ENCODE data around the gene TRIOBP.

TRIOBP gene

DNA sequence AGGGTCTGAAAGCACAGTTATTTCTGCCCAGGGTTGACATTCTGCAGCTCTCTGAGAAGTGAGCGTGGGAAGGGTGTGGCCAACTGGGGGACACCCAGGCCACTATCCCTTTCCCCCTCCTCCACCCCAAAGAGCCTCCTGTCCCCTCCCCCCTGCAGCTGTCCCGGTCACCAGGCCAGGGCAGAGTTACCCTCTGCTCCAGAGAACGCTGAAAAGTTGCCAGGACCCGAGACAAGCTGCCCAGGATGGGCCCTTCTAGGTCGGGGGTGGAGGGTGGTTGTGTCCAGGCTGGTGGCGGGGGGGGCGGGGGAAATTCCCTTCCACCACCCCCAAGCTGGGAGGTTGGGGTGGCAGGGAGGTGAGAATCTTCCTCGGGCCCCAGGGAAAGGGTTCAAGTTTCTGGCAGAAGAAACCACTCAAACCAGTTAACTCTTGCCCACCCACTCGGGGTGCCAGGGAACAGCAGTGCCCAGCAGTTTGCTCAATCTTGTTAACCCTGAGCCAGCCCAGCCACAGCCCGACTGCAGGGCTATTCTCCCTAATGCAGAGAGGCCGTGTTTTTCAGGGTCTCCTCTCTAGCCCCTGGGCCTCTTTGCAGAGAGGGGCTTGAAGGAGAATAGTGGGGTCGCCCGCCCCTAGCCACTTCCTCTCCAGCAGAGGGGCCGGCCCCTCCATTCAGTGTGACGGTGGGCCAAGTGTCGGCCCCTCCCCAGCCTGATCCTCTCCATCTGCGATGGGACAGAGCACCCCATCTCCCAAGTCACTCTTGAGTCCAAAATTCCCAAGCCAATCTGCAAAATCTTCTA is 20.7 kb upstream of the TRIOBP start:
- Histone ChIP-seq H4K20me1 (ENCODE audit: insufficient read depth, low read length) (no peaks in the 10 kb centered on the region), H3K4me3 (ENCODE audit: low read length) (peak overlapping the region; percentile 78), H3K9me3 (ENCODE audit: insufficient read depth, low read length) (no peaks in the 10 kb centered on the region), H3K9ac (ENCODE audit: low read length) (peak overlapping the region; percentile 80), H3K27me3 (ENCODE audit: low read depth, low read length) (no peaks in the 10 kb centered on the region), H3K27ac (ENCODE audit: low read length) (peak overlapping the region; percentile 78), H3K4me1 (ENCODE audit: low read length) (peaks cover 35% of the 10 kb centered on the region), H2AFZ (ENCODE audit: low read depth, low read length) (no peak overlapping the region), H3K4me2 (ENCODE audit: low read length) (peak overlapping the region; percentile 78), H3K36me3 (replicated peaks; ENCODE audit: low read depth, low read length) (no peaks in the 10 kb centered on the region), H3K79me2 (ENCODE audit: low read length) (peaks cover 12% of the 10 kb centered on the region; the same call in 1 of the 2 replicates)
- no peak for TF ChIP-seq EZH2phosphoT487 (IDR thresholded peaks at IDR 0.05; ENCODE audit: low read depth)
- TF ChIP-seq, protein P1, sequence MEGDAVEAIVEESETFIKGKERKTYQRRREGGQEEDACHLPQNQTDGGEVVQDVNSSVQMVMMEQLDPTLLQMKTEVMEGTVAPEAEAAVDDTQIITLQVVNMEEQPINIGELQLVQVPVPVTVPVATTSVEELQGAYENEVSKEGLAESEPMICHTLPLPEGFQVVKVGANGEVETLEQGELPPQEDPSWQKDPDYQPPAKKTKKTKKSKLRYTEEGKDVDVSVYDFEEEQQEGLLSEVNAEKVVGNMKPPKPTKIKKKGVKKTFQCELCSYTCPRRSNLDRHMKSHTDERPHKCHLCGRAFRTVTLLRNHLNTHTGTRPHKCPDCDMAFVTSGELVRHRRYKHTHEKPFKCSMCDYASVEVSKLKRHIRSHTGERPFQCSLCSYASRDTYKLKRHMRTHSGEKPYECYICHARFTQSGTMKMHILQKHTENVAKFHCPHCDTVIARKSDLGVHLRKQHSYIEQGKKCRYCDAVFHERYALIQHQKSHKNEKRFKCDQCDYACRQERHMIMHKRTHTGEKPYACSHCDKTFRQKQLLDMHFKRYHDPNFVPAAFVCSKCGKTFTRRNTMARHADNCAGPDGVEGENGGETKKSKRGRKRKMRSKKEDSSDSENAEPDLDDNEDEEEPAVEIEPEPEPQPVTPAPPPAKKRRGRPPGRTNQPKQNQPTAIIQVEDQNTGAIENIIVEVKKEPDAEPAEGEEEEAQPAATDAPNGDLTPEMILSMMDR (IDR thresholded peaks at IDR 0.05; ENCODE audit: low read depth, low read length): no peak

DNA sequence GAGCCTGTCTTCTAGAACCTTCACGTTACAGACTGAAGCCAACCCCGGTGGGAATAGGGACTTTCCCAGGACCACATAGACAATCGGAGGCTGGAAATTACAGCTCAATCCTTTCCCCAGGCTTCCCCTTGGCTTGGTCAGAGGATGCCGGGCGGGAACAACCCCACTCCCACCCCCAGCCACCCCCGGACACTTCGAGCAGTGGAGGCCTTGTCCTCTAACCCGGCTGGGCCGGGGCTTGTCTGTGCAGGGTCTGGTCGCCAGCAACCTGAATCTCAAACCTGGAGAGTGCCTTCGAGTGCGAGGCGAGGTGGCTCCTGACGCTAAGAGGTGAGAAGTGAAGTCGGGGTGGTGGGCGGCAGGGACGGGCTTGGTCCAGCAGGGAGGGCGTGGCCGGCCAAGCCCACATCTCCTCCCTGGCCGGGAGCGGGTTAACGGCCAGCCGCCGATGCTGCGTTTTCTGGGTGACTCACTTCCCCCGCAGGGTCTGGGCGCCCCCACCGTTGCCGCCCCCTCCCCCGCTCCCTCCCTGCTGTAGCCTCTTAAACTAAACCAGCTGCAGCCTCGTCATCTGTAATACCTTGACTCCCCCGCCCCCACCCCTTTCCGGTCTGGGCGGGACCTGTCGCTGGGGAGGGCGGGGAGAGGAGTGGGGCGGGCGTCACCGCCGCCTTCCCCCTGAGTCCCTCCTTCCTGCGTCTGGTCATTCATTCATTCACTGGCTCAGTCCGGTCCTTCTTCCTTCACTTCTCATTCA is 19.9 kb upstream of the TRIOBP start:
- peaks cover 12% of the 10 kb centered on the region; the same call in 1 of the 2 replicates for H3K79me2 ChIP-seq (ENCODE audit: low read length)
- peak overlapping the region; percentile 80 for H3K9ac ChIP-seq (ENCODE audit: low read length)
- H2AFZ ChIP-seq (ENCODE audit: low read depth, low read length): peak overlapping the region; percentile 93
- no peaks in the 10 kb centered on the region for H3K27me3 ChIP-seq (ENCODE audit: low read depth, low read length)
- peak overlapping the region; percentile 78 for H3K27ac ChIP-seq (ENCODE audit: low read length)
- H3K4me2 ChIP-seq (ENCODE audit: low read length): peak overlapping the region; percentile 78
- H3K9me3 ChIP-seq (ENCODE audit: insufficient read depth, low read length): no peaks in the 10 kb centered on the region
- H4K20me1 ChIP-seq (ENCODE audit: insufficient read depth, low read length): no peaks in the 10 kb centered on the region
- H3K4me3 ChIP-seq (ENCODE audit: low read length): peak overlapping the region; percentile 78
- no peak for TF ChIP-seq EZH2phosphoT487 (IDR thresholded peaks at IDR 0.05; ENCODE audit: low read depth)
- TF ChIP-seq, protein P1 (IDR thresholded peaks at IDR 0.05; ENCODE audit: low read depth, low read length): no peak
- peaks cover 43% of the 10 kb centered on the region for H3K4me1 ChIP-seq (ENCODE audit: low read length)
- H3K36me3 ChIP-seq (replicated peaks; ENCODE audit: low read depth, low read length): no peaks in the 10 kb centered on the region

DNA sequence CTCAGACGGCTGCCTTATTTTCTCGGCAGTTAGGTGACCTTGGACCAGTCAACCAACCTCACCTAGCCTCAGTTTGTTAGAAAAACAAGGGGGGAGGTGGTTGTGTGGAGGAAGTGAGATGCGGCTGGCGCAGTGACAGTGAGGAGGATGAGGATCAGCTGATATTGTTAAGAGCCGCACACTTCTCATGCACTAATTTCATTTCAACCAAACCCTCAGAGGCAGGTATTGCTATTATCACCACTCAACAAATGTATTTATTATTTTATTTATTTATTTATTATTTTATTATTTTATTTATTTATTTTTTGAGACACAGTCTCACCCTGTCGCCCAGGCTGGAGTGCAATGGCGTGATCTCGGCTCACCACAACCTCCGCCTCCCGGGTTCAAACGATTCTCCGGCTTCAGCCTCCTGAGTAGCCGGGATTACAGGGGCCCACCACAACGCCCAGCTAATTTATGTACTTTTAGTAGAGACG is 19.3 kb upstream of the TRIOBP start:
- H4K20me1 ChIP-seq (ENCODE audit: insufficient read depth, low read length): no peaks in the 10 kb centered on the region
- TF ChIP-seq, protein P1 (IDR thresholded peaks at IDR 0.05; ENCODE audit: low read depth, low read length): no peak
- TF ChIP-seq EZH2phosphoT487 (IDR thresholded peaks at IDR 0.05; ENCODE audit: low read depth): no peak
- H3K36me3 ChIP-seq (replicated peaks; ENCODE audit: low read depth, low read length): no peaks in the 10 kb centered on the region
- H3K27ac ChIP-seq (ENCODE audit: low read length): peak overlapping the region; percentile 78
- H3K79me2 ChIP-seq (ENCODE audit: low read length): peaks cover 12% of the 10 kb centered on the region; the same call in 1 of the 2 replicates
- peaks cover 38% of the 10 kb centered on the region for H3K4me1 ChIP-seq (ENCODE audit: low read length)
- no peaks in the 10 kb centered on the region for H3K9me3 ChIP-seq (ENCODE audit: insufficient read depth, low read length)
- H3K4me3 ChIP-seq (ENCODE audit: low read length): peak overlapping the region; percentile 78
- peak overlapping the region; percentile 93 for H2AFZ ChIP-seq (ENCODE audit: low read depth, low read length)
- H3K27me3 ChIP-seq (ENCODE audit: low read depth, low read length): no peaks in the 10 kb centered on the region
- H3K9ac ChIP-seq (ENCODE audit: low read length): peak overlapping the region; percentile 80
- H3K4me2 ChIP-seq (ENCODE audit: low read length): peak overlapping the region; percentile 78

DNA sequence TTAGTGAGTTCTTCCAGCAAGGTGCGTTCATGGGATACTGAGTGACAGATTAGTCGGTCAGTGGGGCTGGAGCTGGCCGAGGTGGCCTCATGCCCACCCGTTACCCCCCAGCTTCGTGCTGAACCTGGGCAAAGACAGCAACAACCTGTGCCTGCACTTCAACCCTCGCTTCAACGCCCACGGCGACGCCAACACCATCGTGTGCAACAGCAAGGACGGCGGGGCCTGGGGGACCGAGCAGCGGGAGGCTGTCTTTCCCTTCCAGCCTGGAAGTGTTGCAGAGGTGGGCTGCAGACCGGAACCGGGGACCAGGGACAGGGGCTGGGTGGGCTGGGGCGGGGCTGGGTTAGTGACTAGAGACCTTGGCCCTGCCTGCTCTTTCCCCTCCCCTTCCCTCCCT is 18.5 kb upstream of the TRIOBP start:
- no peak overlapping the region for H3K4me3 ChIP-seq (ENCODE audit: low read length)

More for the DNA sequence above, 18.5 kb upstream of the TRIOBP start:
- H3K36me3 ChIP-seq (replicated peaks; ENCODE audit: low read depth, low read length): no peaks in the 10 kb centered on the region
- 0 out of 2 replicates have a peak overlapping the region, but pooled peaks have one; percentile 78 for H3K4me2 ChIP-seq (ENCODE audit: low read length)
- H3K9me3 ChIP-seq (ENCODE audit: insufficient read depth, low read length): no peaks in the 10 kb centered on the region
- no peak overlapping the region for H2AFZ ChIP-seq (ENCODE audit: low read depth, low read length)
- TF ChIP-seq, protein P1 (IDR thresholded peaks at IDR 0.05; ENCODE audit: low read depth, low read length): no peak
- TF ChIP-seq EZH2phosphoT487 (IDR thresholded peaks at IDR 0.05; ENCODE audit: low read depth): no peak
- H4K20me1 ChIP-seq (ENCODE audit: insufficient read depth, low read length): no peaks in the 10 kb centered on the region
- peaks cover 33% of the 10 kb centered on the region for H3K4me1 ChIP-seq (ENCODE audit: low read length)
- no peak overlapping the region for H3K9ac ChIP-seq (ENCODE audit: low read length)
- no peaks in the 10 kb centered on the region for H3K27me3 ChIP-seq (ENCODE audit: low read depth, low read length)
- H3K79me2 ChIP-seq (ENCODE audit: low read length): peaks cover 12% of the 10 kb centered on the region; the same call in 1 of the 2 replicates
- H3K27ac ChIP-seq (ENCODE audit: low read length): no peak overlapping the region
